ENCODE measurements around the gene P2RY14. TPM values are rescaled to one million over a fixed set of nuclear protein-coding genes. Genes with fewer than 3 reads are reported as not detected.
A peak's percentile ranks its signal among the peaks of the same experiment; 100 is the strongest.
"Not testable (repeated sequence)": the region's sequence is repeated elsewhere in the genome, so short reads cannot be mapped to it uniquely, and the experiment has no call there.

Gene P2RY14
- total RNA-seq, 1 donor = not detected

DNA sequence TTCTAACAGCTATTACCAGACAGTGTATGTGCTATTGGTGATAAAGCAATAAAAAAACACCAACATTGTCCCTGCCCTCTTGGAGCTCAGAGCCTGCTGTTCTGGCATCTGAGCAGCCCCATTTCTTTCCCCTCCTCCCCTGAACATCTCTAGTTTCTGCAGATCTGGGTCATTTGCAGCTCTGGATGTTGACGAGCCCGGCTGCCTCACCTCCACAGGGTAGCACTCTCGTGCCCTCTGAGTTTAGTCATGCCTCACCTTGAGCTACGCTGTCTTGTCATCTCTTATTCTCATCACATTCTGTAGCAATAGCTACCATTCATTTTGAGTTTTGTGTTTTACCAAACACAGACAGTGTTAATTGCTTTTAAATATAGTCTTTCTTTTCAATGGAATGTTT lies 45.4 kb downstream of the P2RY14 start:
- TF ChIP-seq, protein P1, sequence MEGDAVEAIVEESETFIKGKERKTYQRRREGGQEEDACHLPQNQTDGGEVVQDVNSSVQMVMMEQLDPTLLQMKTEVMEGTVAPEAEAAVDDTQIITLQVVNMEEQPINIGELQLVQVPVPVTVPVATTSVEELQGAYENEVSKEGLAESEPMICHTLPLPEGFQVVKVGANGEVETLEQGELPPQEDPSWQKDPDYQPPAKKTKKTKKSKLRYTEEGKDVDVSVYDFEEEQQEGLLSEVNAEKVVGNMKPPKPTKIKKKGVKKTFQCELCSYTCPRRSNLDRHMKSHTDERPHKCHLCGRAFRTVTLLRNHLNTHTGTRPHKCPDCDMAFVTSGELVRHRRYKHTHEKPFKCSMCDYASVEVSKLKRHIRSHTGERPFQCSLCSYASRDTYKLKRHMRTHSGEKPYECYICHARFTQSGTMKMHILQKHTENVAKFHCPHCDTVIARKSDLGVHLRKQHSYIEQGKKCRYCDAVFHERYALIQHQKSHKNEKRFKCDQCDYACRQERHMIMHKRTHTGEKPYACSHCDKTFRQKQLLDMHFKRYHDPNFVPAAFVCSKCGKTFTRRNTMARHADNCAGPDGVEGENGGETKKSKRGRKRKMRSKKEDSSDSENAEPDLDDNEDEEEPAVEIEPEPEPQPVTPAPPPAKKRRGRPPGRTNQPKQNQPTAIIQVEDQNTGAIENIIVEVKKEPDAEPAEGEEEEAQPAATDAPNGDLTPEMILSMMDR (IDR thresholded peaks at IDR 0.05; ENCODE audit: insufficient read depth, low read length) = no peak
- no peak for DNase-seq (ENCODE audit: low read depth)
- H3K4me3 ChIP-seq (ENCODE audit: low read depth, low read length) = no peak overlapping the region

DNA sequence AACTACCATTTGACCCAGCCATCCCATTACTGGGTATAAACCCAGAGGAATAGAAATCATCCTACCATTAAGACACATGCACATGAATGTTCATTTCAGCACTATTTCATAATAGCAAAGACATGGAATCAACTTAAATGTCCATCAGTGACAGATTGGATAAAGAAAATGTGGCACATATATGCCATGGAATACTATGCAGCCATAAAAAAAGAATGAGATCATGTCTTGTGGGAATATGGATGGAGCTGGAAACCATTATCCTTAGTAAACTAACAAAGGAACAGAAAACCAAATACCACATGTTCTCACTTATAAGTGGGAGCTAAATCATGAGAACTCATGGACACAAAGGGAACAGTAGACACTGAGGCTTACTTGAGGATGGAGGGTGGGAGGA lies 45.9 kb downstream of the P2RY14 start:
- DNase-seq (ENCODE audit: low read depth) = not testable (repeated sequence)

DNA sequence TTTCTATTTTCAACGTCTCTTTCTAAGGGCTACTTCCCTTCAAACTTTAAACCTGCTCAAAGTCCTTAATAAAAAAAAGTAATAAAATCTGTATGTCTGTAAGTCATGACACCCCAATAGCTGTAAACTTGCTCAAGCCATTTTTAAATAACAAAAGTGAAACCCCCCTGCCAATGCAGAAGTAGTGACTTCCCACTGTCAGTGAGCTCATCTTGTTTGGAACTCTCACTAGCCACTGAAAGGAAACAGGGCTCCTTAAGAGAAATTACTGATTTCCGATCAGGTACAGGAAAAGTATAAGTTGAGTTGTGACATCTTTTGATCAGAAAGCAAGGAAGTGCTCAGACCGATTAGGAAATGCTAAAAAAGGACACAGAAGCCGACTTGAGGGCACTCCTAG lies 47.7 kb downstream of the P2RY14 start:
- DNase-seq (ENCODE audit: low read depth) = no peak

More for the DNA sequence above, 45.9 kb downstream of the P2RY14 start:
- not testable (repeated sequence) for H3K4me3 ChIP-seq (ENCODE audit: low read depth, low read length)

DNA sequence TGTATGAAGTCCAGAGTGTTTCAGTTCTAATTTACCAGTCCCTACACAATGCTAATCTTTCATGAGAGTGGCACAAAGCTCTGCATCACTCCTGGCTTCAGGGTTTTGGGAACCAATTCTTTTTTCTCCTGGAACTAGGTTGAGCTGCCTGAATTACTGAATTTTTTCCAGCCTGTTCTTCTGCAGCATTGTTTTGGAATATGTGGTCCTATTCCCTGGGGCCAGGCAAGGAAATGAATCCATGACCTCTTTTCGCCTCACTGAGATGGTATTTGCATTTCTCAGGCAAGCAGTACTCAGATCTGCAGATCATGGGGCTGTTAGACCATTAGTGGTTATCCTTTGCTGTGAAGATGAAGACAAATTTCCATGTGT lies 49.7 kb downstream of the P2RY14 start:
- DNase-seq (ENCODE audit: low read depth) = peak; percentile 80
- H3K4me3 ChIP-seq (ENCODE audit: low read depth, low read length) = no peak overlapping the region
- TF ChIP-seq, protein P1 (IDR thresholded peaks at IDR 0.05; ENCODE audit: insufficient read depth, low read length) = no peak

More for the DNA sequence above, 47.7 kb downstream of the P2RY14 start:
- TF ChIP-seq, protein P1 (IDR thresholded peaks at IDR 0.05; ENCODE audit: insufficient read depth, low read length) = no peak
- H3K4me3 ChIP-seq (ENCODE audit: low read depth, low read length) = no peak overlapping the region

DNA sequence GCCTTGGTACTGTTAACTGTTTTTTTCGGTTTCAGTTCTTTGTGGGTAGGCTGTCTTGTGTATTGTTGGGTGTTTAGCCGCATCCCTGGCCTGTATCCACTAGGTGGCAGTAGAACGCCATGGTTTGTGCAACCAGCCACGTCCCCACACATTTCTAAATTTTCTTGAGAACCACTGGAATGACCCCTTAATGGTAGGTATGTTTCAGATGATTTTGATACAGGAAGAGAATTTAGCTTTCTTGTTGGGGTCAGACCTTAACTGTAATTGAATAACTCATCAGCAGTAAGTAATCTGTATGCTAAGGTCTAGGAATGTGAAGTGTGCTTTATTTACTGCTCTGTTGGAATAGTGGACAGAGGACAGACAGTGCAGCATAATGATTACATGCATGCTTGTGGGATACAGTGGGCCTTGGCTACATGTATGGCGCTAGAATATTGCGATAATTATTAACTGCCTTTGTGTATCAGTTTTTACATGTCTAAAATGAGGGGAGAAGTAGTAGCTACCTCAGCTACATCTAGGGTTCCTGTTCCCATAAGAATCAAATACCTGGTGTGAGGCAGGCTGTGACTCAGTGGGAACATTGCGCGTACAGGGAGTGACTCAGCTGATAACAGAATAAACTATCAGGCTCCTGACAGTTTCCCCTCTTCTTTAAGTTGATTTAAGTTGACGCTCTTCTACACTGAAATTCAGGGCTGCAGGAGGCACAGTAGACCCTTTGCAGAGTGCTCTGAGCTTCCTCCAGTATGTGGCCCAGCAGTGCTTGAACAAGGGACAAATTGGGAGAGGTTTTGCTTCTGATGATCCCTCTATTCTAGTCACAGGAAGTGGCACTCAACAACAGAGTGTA lies 50.3 kb downstream of the P2RY14 start:
- TF ChIP-seq, protein P1 (IDR thresholded peaks at IDR 0.05; ENCODE audit: insufficient read depth, low read length) = peak; percentile 91
- H3K4me3 ChIP-seq (ENCODE audit: low read depth, low read length) = no peak overlapping the region
- peak; percentile 90 for DNase-seq (ENCODE audit: low read depth)

DNA sequence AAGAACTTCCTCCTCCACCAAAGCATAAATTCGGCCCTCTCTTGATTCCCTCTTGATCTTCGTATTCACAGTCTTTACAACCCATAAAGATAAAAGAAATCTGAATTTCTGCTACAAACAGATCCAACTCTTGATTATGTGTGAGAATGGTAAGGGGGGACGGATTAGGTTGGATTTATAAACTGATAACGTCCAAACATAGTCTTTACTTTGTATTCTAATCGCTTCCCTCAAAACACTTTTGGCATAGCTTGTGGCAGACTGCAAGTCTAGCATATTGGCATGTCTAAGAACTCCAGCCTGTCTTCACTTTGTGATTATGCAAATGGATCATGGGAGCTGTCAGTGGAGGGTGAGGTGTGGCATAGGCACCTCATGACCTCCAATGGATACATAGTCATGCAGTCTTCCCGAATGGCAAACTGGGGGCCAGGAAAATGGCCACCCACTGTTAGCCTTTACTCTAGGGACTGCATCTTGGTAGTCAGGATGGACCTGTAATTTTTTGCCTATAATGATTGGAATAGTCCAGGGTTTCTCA lies 51.0 kb downstream of the P2RY14 start:
- no peak overlapping the region for H3K4me3 ChIP-seq (ENCODE audit: low read depth, low read length)
- TF ChIP-seq, protein P1 (IDR thresholded peaks at IDR 0.05; ENCODE audit: insufficient read depth, low read length) = no peak
- no peak for DNase-seq (ENCODE audit: low read depth)

DNA sequence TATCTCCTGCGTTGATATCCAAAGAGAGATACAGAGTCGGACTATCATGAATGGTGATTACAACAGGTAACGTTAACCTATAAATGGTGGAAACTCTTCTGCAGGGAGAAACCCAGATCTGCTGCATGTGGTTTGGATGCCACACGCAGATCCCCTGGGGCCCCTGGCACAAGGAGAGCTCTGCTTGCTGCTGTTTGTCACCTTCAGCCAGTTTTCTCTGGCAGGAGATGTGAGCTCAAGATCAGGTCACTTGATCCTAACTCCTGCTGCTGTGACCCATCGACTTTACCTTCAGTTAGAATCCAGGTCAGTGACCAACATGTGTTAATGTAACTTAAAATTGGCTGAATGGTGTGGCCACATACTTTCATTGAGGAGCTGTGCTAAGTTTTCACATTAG lies 51.5 kb downstream of the P2RY14 start:
- H3K4me3 ChIP-seq (ENCODE audit: low read depth, low read length) = no peak overlapping the region
- DNase-seq (ENCODE audit: low read depth) = no peak
- TF ChIP-seq, protein P1 (IDR thresholded peaks at IDR 0.05; ENCODE audit: insufficient read depth, low read length) = no peak
